Fibroblast of lung (primary cell): ENCODE results near the gene ITM2A.

Source experiments
- CTCF ChIP-seq, 2 donors: IDR thresholded peaks in 1 of 2; conservative IDR thresholded peaks in 1 of 2; 1 replicate in 1 of 2; 2 replicates in 1 of 2; pipeline ENCODE4 v1.5.1; 2011 to 2012; ENCODE audit warnings: low read length in 2 of 2, control low read depth in 1 of 2, inconsistent platforms in 1 of 2, low read depth in 1 of 2, mild to moderate bottlenecking in 1 of 2
- EZH2 ChIP-seq: IDR thresholded peaks from 2 replicates; pipeline ENCODE4 v1.5.1; 2012; ENCODE audit warnings: low read length, control low read depth, mild to moderate bottlenecking; ENCODE audit errors: missing control alignments

DNA sequence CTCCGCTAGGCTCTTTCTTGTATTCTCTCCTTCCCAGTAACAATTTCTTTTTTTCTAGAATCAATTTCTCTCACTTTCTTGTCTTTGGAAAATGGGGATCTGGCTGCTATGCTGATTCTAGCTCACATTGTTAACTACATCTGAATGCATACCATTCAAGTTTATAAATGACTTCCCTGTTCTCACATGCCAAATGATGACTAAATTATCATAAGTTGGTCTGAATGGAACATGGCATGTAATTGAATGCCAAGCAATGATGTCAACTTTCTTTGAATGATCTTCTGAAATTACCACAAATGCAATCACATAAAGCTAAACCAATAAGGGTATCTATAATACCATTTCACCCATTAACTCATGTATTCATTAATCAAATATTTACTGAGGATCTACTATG lies 2.7 kb upstream of the ITM2A start:
- TF ChIP-seq EZH2 (no peak), CTCF (conservative IDR thresholded peaks at IDR 0.05 in 1 of 2, IDR thresholded peaks at IDR 0.05 in 1 of 2; ENCODE audit: low read depth in 1 of 2, low read length in 2 of 2) (no peak)
